Stimulated activated CD8-positive, alpha-beta memory T cell treated with anti-CD3 and anti-CD28 coated beads, Interleukin-12 subunit alpha, Interleukin-12 subunit beta, amount 100 ng/mL, for 24 hours (primary cell): ENCODE measurements around the gene VMAC.

Experiments
- DNase-seq: peaks from one replicate; pipeline ENCODE4 v3.0.0-alpha.2; 2020; ENCODE audit errors: extremely low read depth

Gene VMAC

DNA sequence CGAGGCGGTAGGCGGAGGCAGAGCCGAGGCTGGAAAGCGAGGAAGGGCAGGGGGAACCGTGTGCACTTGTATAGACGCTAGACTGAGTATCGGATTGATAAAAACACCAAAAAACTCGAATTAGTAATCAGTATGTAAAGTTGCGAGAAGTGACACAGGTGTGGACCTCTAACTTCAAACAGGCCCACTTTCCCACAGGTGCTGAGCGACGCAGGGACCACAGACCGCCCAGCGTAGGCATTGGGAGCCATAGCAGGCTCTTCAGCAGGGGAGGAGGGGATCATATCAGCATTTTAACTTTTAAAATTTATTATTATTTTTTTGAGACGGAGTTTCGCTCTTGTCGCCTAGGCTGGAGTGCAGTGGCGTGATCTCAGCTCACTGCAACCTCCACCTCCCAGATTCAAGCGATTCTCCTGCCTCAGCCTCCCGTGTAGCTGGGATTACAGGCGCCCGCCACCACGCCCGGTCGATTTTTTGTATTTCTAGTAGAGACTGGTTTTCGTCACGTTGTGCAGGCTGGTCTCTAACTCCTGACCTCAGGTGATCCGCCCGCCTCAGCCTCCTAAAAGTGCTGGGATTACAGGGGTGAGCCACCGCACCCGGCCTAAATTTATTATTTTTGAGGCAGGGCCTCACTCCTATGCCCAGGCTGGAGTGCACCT lies 574 bp downstream of the VMAC start:
- no peak for DNase-seq

GRCh38 chr19:5907241-5907640 lies 2.6 kb downstream of the VMAC start:
- DNase-seq, result no peak

DNA sequence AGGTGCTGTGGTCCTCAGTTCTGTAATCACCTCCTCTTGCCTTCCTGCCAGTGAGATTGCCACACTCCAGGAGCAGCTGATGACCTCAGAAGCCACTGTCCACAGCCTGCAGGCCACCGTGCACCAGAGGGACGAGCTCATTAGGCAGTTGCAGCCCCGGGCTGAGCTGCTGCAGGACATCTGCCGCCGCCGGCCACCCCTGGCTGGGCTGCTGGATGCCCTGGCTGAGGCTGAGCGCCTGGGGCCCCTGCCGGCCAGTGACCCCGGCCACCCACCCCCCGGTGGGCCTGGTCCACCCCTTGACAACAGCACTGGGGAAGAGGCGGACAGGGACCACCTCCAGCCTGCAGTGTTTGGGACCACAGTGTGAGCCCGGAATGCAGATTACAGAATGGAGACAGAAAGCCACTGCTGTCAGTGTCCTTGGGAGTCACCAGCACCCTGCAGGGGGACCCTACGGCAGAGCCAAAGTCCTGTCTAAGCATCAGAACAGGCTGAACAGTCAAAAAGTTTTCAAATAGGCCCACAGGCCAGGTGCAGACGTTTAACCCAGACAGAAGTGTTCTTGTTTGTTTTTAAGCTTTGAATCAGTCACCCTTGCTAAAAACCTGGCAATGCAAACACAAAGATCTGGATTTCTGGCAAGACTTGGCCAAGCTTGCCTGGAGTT lies 4.2 kb downstream of the VMAC start:
- no peak for DNase-seq

GRCh38 chr19:5910638-5910907 lies 5.9 kb downstream of the VMAC start:
- no peak for DNase-seq

- no peak for DNase-seq
Observed at GRCh38 chr19:5911366-5911765, 6.7 kb downstream of the VMAC start.

DNA sequence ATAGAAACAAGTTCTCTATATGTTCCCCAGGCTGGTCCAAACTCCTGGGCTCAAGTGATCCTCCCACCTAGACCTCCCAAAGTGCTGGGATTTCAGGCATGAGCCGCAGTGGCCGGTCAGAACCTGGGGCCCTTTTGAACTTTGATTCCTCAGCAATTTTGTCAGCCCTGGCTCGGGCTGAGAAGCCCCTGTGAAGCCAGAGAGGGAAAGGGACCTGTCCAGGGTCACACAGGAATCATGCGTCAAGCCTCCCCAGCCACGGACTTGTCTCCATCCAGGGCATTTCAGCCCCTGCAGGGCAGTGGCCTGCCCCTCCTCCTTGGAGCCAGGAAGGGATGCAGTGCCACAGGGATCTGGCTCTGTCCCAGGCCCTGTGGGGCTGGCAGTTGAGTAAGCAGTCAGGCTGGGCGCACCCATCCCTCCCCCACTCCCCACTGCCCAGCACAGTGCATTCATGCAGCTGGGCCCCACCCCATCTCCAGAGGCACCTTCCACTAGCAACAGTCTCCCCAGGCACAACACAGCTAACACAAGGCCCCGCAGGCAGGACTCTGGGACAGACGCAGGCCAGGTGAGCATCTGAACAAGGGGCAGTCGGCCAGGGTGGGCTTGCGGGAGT lies 9.2 kb downstream of the VMAC start, which contains the start of gene CAPS:
CAPS (plus strand) TSS at position 516 of the 619 bp plus-strand sequence. CDS start 153 bp downstream, outside the sequence.
- no peak for DNase-seq

DNA sequence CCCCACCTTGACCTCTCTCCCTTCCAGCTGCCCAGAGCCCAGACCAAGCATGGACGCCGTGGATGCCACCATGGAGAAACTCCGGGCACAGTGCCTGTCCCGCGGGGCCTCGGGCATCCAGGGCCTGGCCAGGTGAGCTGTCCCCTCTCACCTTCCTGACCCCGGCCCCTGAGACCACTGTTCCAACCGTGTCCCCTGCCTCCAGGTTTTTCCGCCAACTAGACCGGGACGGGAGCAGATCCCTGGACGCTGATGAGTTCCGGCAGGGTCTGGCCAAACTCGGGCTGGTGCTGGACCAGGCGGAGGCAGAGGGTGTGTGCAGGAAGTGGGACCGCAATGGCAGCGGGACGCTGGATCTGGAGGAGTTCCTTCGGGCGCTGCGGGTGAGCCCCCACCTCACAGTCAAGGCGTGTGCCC lies 9.7 kb downstream of the VMAC start:
- no peak for DNase-seq

DNA sequence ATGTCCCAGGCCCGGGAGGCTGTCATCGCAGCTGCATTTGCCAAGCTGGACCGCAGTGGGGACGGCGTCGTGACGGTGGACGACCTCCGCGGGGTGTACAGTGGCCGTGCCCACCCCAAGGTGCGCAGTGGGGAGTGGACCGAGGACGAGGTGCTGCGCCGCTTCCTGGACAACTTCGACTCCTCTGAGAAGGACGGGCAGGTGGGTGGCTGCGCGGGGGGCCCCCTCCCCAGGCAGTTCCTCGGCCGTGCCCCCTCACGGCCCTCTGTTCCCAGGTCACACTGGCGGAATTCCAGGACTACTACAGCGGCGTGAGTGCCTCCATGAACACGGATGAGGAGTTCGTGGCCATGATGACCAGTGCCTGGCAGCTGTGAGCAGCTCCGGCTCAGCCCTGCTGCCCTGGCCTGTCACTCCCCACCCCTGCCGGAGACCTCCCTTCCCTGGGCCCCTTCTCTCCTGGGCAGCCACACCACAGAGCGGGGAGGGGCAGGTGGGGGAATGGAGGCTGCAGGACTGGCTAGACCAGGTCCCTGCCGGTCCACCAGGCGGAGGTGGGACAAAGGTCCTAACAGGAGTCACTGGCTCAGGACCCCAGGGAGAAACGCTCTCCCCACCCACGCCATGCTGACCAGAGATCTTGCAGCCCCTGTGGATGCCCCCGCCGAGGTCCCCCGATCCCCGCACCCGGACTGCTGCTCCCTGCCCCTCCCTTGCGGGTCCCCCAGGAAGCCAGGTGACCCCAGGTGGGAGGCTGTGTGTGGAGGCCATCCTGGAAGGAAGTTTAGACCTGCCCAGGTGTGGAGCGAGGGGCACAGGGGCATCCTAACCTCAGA lies 10.5 kb downstream of the VMAC start:
- DNase-seq, result no peak

GRCh38 chr19:5915782-5916165 lies 11.1 kb downstream of the VMAC start:
- DNase-seq, result no peak

DNA sequence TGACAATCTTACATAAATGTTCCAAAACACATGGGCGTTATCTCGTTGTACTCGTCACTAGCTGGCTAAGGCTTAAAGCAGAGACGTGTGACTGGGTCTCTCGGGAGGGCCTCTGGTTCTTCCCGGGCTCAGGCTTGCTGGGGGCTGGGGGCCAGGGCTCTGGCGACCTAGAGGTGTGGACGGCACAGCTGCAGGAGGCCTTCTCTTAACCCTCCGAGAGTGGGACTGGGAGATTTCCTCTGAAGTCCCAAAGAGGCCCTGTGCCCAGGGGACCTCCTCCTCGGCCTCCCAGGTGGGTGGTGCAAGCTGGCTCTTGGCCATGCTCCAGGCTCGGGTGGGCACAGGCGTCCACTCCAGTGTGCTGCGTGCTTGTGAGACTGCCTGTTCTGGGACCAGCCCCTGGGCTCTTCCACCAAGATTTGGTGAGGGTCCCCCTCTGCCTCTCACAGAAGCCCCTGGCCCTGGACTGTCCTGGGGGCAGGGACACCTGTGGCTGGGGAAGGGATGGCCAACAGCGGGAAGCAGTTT lies 11.6 kb downstream of the VMAC start:
- no peak for DNase-seq

DNA sequence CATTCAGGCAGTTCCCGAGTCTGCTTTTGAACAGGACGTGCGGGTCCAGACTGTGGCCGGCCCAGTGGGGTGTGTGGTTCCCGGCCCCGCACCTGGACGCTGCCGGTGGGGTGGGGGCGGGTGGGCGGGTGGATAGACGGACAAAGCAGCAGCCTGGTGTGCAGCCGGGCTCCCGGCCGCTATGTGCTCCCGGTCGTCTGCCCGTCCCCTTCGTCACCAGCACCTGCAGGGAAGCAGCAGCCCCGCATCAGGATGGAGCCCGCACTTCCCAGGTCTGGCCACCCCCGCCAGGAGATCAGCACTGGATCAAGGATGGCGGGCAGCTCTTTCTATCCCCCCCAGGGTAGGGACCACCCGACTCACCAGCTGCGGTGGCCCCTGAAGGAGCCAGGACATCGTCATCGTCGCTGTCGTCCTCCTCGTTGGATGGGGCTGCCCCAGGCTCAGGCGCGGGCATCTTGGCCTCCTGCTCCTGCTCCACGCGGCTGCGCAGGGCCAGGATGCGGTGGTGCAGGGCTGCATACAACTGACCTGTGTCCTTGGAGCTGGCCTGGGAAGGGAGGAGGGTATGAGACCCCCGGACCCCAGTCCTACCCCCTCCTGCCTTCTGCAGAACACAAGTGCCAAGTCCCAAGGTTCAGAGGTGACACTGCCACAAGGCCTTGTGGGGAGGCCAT lies 12.9 kb downstream of the VMAC start:
- no peak for DNase-seq

DNA sequence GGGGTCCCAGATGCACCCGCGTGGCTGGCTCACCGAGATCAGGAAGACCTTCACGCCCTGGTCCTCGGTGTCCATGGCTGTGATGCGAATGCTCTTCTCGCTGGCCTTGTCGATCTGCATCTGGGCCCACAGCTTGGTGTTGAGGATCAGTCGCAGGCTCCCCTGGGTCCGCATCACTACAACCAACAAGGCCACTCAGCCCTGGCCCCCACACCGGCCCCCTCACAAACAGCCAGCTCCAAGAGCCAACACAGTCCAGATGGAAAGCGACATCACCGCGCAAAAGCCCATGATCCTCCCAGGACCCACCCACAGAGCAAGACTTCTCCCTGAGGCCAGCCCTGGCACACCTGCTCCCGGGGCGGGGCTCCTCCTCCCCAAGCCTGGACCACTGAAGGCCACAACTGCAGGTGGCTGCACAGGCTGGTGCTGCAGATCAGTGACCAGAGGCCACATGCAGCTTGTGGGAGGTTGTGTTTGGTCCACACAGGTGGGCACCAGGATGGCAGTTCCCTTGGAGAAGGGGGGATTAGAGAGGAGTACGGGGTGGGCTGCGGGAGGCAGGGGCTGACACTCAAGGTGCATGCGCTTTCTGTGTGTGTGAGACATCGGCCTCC lies 13.9 kb downstream of the VMAC start:
- no peak for DNase-seq

DNA sequence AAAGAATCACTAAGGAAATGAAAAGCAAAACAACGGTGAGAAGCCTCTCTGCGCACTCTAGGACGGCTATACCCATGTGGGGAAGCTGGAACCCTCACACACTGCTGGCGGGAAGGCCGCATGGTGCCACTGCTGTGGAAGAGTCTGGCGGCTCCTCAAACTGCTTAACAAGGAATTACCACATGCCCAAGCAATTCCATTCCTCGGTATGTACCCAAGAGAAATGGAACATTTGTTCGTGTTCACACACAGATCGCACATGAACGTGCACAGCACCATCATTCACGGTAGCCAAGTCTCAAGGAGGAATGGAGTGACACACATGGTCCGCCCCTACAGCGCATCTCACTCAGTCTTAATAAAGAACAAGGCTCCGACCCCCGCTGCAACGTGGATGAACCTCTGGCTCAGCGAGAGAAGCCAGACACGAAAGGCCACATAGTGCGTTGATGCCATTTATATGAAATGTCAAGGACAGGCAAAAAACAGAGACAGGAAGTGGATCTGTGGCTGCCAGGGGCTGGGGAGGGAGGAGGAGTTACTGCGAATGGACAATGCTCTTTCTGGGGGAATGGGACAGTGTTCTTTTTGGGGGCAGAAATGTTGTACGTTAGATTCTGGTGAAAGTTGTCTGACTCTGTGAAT lies 17.0 kb downstream of the VMAC start:
- no peak for DNase-seq

- no peak for DNase-seq
Observed at GRCh38 chr19:5922161-5922545, 17.5 kb downstream of the VMAC start.

- no peak for DNase-seq
Observed at GRCh38 chr19:5923356-5923755, 18.7 kb downstream of the VMAC start.

- DNase-seq, result no peak
Observed at GRCh38 chr19:5925830-5926427, 21.3 kb downstream of the VMAC start.

GRCh38 chr19:5926641-5927440 lies 22.2 kb downstream of the VMAC start:
- DNase-seq, result no peak

DNA sequence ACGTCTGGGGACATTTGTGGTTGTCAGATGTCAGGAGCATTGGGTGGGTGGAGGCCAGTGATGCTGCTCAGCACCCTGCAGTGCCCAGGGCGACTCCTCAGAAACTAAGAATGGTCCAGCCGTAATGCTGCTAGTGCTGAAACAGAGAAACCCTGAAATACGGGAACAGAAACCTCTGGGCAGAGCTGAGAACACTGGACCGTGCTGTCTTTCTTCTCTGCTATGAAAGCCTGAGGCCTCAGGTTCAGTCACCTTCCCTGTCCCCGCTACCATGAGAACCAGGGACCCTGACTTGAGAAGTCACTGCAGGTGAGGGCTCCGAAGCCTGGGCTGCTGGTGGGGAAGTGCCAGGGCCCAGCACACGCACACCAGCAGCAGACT lies 22.8 kb downstream of the VMAC start:
- DNase-seq, result no peak

GRCh38 chr19:5929179-5929578 lies 24.5 kb downstream of the VMAC start:
- DNase-seq, result no peak

DNA sequence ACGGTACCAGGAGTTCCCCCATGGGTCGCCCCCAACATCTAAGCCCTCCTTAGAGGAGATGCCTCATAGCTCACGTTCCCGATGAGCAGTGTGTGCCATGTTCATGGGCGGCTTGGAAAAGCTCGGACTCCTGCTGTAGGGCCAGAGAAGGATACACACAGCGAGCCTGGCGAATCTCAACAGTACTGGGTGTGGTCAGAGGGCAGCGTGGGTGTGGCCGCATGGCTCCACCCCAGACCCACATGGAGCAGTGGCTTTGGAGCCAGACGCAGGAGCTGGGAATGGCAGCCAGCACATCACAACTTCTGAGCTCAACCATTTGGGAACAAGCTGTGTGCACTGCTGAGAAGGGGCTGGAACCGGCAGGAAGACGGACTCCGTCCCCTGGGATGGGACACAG lies 25.0 kb downstream of the VMAC start:
- DNase-seq, result no peak
